Natural killer cell (primary cell): ENCODE results near the gene WDR46. TPM values are rescaled to one million over a fixed set of nuclear protein-coding genes. Genes with fewer than 3 reads are reported as not detected.

Experiments used
- ATAC-seq, 3 donors: fragments of 150-1000 bp in 2 of 3; fragments of 200-7000 bp in 1 of 3; cut with Tn5 transposase; 1 replicate in 1 of 3; 2 replicates in 2 of 3; pipeline ENCODE4 v1.10.0; 2021; ENCODE audit warnings: mild to moderate bottlenecking in 2 of 3, moderate library complexity in 2 of 3
- DNase-seq, 2 donors: peaks; one replicate each; pipeline versions ENCODE4 v3.0.0 to v3.0.0-alpha.2; 2013 to 2021; ENCODE audit warnings: mixed read lengths in 1 of 2
- H3K27ac ChIP-seq: one replicate; pipeline ENCODE4 v1.5.1; 2013; ENCODE audit warnings: mild to moderate bottlenecking, low read length
- H3K27me3 ChIP-seq: one replicate; pipeline ENCODE4 v1.6.1; 2013; ENCODE audit warnings: low read length; ENCODE audit not compliant: control insufficient read depth, insufficient read depth
- H3K36me3 ChIP-seq: one replicate; pipeline ENCODE4 v1.6.1; 2013; ENCODE audit warnings: low read length; ENCODE audit not compliant: control insufficient read depth, insufficient read depth
- H3K4me1 ChIP-seq: one replicate; pipeline ENCODE4 v1.6.1; 2013; ENCODE audit warnings: low read length; ENCODE audit not compliant: control insufficient read depth, insufficient read depth
- H3K4me3 ChIP-seq: one replicate; pipeline ENCODE4 v1.5.1; 2013; ENCODE audit warnings: low read length
- H3K9me3 ChIP-seq: one replicate; pipeline ENCODE4 v1.6.1; 2013; ENCODE audit warnings: low read length; ENCODE audit not compliant: control insufficient read depth, insufficient read depth
- H3K27ac Mint-ChIP-seq, 2 donors: one replicate each; pipeline ENCODE4 v1.8.0; 2022; ENCODE audit warnings: mild to moderate bottlenecking in 2 of 2, mixed read lengths in 2 of 2, moderate library complexity in 1 of 2
- H3K27me3 Mint-ChIP-seq, 2 donors: one replicate each; pipeline ENCODE4 v1.8.0; 2022; ENCODE audit warnings: low read depth in 2 of 2, mixed read lengths in 2 of 2
- H3K36me3 Mint-ChIP-seq: one replicate; pipeline ENCODE4 v1.8.0; 2022; ENCODE audit warnings: mixed read lengths
- H3K4me1 Mint-ChIP-seq, 2 donors: one replicate each; pipeline ENCODE4 v1.8.0; 2022; ENCODE audit warnings: mixed read lengths in 2 of 2
- H3K4me3 Mint-ChIP-seq: one replicate; pipeline ENCODE4 v1.8.0; 2022; ENCODE audit warnings: mild to moderate bottlenecking, moderate library complexity, mixed read lengths
- H3K9me3 Mint-ChIP-seq, 2 donors: one replicate each; pipeline ENCODE4 v1.8.0; 2022; ENCODE audit warnings: mixed read lengths in 2 of 2
- CTCF ChIP-seq: fragments of 200-600 bp; IDR thresholded peaks from one replicate; pipeline ENCODE4 v1.8.0; 2022; ENCODE audit warnings: antibody characterized with exemption
- WGBS: methylation state at CpG from one replicate; pipeline ENCODE4 v1.1.7; 2013; ENCODE audit warnings: missing lambda C conversion rate; ENCODE audit not compliant: insufficient coverage; 5-methylcytosine and 5-hydroxymethylcytosine counted together
- intact Hi-C: fragments of 100-400 bp; cut with micrococcal nuclease; formaldehyde crosslinking; loops from one replicate; pipeline ENCODE4 v1.14.2; 2022
- total RNA-seq, 4 donors: library from RNA; stranded (reverse); fragments of 120-200 nt in 1 of 4; gene quantifications; one replicate each; pipeline versions ENCODE4 v1.2.3 to v1.2.4, GENCODE V29; 2013 to 2022

The WDR46 gene
- total RNA-seq, 3 donors from 2014 or later (not counting 1 experiment from before 2014, with no cell fraction given): 33.6 to 56.3 (median 47.0) TPM

- H3K36me3 Mint-ChIP-seq: no peaks in the 10 kb centered on the region
- Histone ChIP-seq H3K4me3 (no peak overlapping the region), H3K27ac (no peak overlapping the region), H3K9me3 (no peaks in the 10 kb centered on the region), H3K4me1 (peaks cover 20% of the 10 kb centered on the region), H3K27me3 (no peaks in the 10 kb centered on the region), H3K36me3 (peaks cover 50% of the 10 kb centered on the region)
- ATAC-seq (no peak), DNase-seq (no peak)
- H3K27ac Mint-ChIP-seq: peak overlapping the region; percentile 9 to 45
- TF ChIP-seq CTCF: no peak
- 95% methylated on average over 8 of the region's 8 CpGs for WGBS
- H3K9me3 Mint-ChIP-seq: no peaks in the 10 kb centered on the region
- peaks cover 27 to 54% of the 10 kb centered on the region in 2 donors for H3K4me1 Mint-ChIP-seq
- intact Hi-C loops: no loop called here
- no peak overlapping the region for H3K4me3 Mint-ChIP-seq
- no peaks in the 10 kb centered on the region for H3K27me3 Mint-ChIP-seq
Observed at GRCh38 chr6:33305052-33305451, 16.0 kb upstream of the WDR46 start.

- no peaks in the 10 kb centered on the region for H3K9me3 ChIP-seq
- Mint-ChIP-seq H3K9me3 (no peaks in the 10 kb centered on the region), H3K36me3 (no peaks in the 10 kb centered on the region), H3K27ac (peak overlapping the region in 1 of 2 donors; percentile 65), H3K4me3 (no peak overlapping the region), H3K4me1 (peaks cover 36 to 63% of the 10 kb centered on the region in 2 donors), H3K27me3 (no peaks in the 10 kb centered on the region)
- no peak overlapping the region for H3K27ac ChIP-seq
- ATAC-seq (no peak), DNase-seq (no peak)
- no peak for TF ChIP-seq CTCF
- peaks cover 26% of the 10 kb centered on the region for H3K4me1 ChIP-seq
- H3K4me3 ChIP-seq: no peak overlapping the region
- WGBS: 97% methylated on average over 15 of the region's 16 CpGs
- intact Hi-C loops: no loop called here
- H3K36me3 ChIP-seq: peaks cover 50% of the 10 kb centered on the region
- H3K27me3 ChIP-seq: no peaks in the 10 kb centered on the region
Observed at GRCh38 chr6:33304216-33304615, 15.2 kb upstream of the WDR46 start.

- Histone ChIP-seq H3K4me3 (no peak overlapping the region), H3K27ac (no peak overlapping the region), H3K36me3 (peaks cover 41% of the 10 kb centered on the region), H3K27me3 (no peaks in the 10 kb centered on the region), H3K9me3 (no peaks in the 10 kb centered on the region), H3K4me1 (peaks cover 39% of the 10 kb centered on the region)
- Mint-ChIP-seq H3K4me1 (peaks cover 43 to 72% of the 10 kb centered on the region in 2 donors), H3K9me3 (no peaks in the 10 kb centered on the region), H3K4me3 (no peak overlapping the region), H3K27me3 (no peaks in the 10 kb centered on the region), H3K27ac (peak overlapping the region; percentile 99), H3K36me3 (no peaks in the 10 kb centered on the region)
- no peak for TF ChIP-seq CTCF
- WGBS: 88% methylated on average over 1 of the region's 3 CpGs
- intact Hi-C loops: no loop called here
- DNase-seq (no peak), ATAC-seq (no peak)
Observed at GRCh38 chr6:33301877-33302276, 12.8 kb upstream of the WDR46 start.
